HCT116 (cell line): Measurements from ENCODE around the gene VWC2. TPM values are rescaled to one million over a fixed set of nuclear protein-coding genes. Genes with fewer than 3 reads are reported as not detected.
"Not testable (repeated sequence)": the region's sequence is repeated elsewhere in the genome, so short reads cannot be mapped to it uniquely, and the experiment has no call there.

Experiments
- ATAC-seq: fragments of 200-7000 bp; cut with Tn5 transposase; 2 replicates; pipeline ENCODE4 v1.9.1; 2020; ENCODE audit warnings: mild to moderate bottlenecking, moderate library complexity
- BruUV-seq: library from RNA; stranded (reverse); fragments of 400-500 nt; replicated peaks from 2 replicates; lab custom pipeline; 2021; lab: Mats Ljungman, UMichigan
- CTCF ChIA-PET: fragments of 300-600 bp; sonication (Branson Sonifier 250); formaldehyde crosslinking; loops from one replicate; lab custom pipeline; 2021; ENCODE audit warnings: antibody characterized with exemption; lab: Charles Lee
- POLR2A ChIA-PET: fragments of 300-600, 350-600 bp; sonication (Branson Sonifier 250); formaldehyde crosslinking; loops from one replicate; lab custom pipeline; 2021; ENCODE audit warnings: antibody characterized with exemption; lab: Charles Lee
- RAD21 ChIA-PET, 2 experiments: fragments of 300-600 bp; sonication (Branson Sonifier 250); formaldehyde crosslinking; loops; one replicate each; lab custom pipeline; 2023; ENCODE audit warnings: low total read pairs in 2 of 2; ENCODE audit not compliant: uncharacterized antibody in 2 of 2, unreplicated experiment in 2 of 2, low non-redundant PET in 1 of 2; lab: Charles Lee
- DNase-seq: peaks from one replicate; pipeline ENCODE4 v3.0.0-alpha.2; 2010; ENCODE audit warnings: low read depth, low spot score
- H2AFZ ChIP-seq: fragments of 200-600 bp; shearing (Covaris generic), sonication (generic); 2 replicates; pipeline ENCODE4 v1.6.1; 2017; ENCODE audit warnings: low read depth, mixed run types, mixed read lengths, antibody characterized with exemption, low read length; ENCODE audit not compliant: poor library complexity, severe bottlenecking
- H3K27ac ChIP-seq: 2 replicates; pipeline ENCODE4 v1.5.1; 2012; ENCODE audit warnings: low read depth, low read length
- H3K27me3 ChIP-seq: fragments of 200-600 bp; sonication (generic); 2 replicates; pipeline ENCODE4 v1.6.1; 2016; ENCODE audit warnings: mixed run types, low read length, mixed read lengths; ENCODE audit not compliant: insufficient read depth
- H3K36me3 ChIP-seq, 2 experiments: fragments of 200-500 bp in 1 of 2; fragments of 200-600 bp in 1 of 2; sonication (Bioruptor generic) in 1 of 2; sonication (generic) in 1 of 2; 2 replicates each; pipeline versions ENCODE4 v1.5.1 to v1.6.1; 2014 to 2016; ENCODE audit warnings: low read length in 2 of 2, inconsistent platforms in 1 of 2, mixed read lengths in 1 of 2, mixed run types in 1 of 2; ENCODE audit not compliant: insufficient read depth in 2 of 2, control insufficient read depth in 1 of 2
- H3K4me1 ChIP-seq, 2 experiments: fragments of 200-600 bp in 1 of 2; sonication (generic) in 1 of 2; 2 replicates each; pipeline versions ENCODE4 v1.5.1 to v1.6.1; 2012 to 2017; ENCODE audit warnings: low read length in 2 of 2, inconsistent platforms in 1 of 2, mild to moderate bottlenecking in 1 of 2, mixed read lengths in 1 of 2, mixed run types in 1 of 2, moderate library complexity in 1 of 2; ENCODE audit not compliant: insufficient read depth in 2 of 2, control insufficient read depth in 1 of 2
- H3K4me2 ChIP-seq: fragments of 200-600 bp; sonication (generic); 2 replicates; pipeline ENCODE4 v1.6.1; 2017; ENCODE audit warnings: mixed run types, low read length, mixed read lengths
- H3K4me3 ChIP-seq, 2 experiments: fragments of 200-600 bp in 1 of 2; sonication (generic) in 1 of 2; replicated peaks in 1 of 2; 2 replicates each; pipeline ENCODE4 v1.5.1; 2011 to 2016; ENCODE audit warnings: low read length in 2 of 2, control low read depth in 1 of 2, low read depth in 1 of 2, mild to moderate bottlenecking in 1 of 2, mixed read lengths in 1 of 2, mixed run types in 1 of 2
- H3K79me2 ChIP-seq: fragments of 200-600 bp; sonication (generic); 2 replicates; pipeline ENCODE4 v1.6.1; 2017; ENCODE audit warnings: mild to moderate bottlenecking, mixed run types, low read length, moderate library complexity, mixed read lengths; ENCODE audit not compliant: insufficient read depth
- H3K9ac ChIP-seq: fragments of 200-600 bp; sonication (generic); 2 replicates; pipeline ENCODE4 v1.6.1; 2016; ENCODE audit warnings: low read length, mixed read lengths
- H3K9me2 ChIP-seq: fragments of 200-600 bp; sonication (generic), shearing (Covaris generic); 2 replicates; pipeline ENCODE4 v1.6.1; 2017; ENCODE audit warnings: mixed run types, mild to moderate bottlenecking, moderate library complexity; ENCODE audit not compliant: insufficient read depth
- H3K9me3 ChIP-seq, 2 experiments: fragments of 200-500 bp in 1 of 2; fragments of 200-600 bp in 1 of 2; sonication (Bioruptor generic) in 1 of 2; sonication (generic) in 1 of 2; 2 replicates each; pipeline ENCODE4 v1.6.1; 2014 to 2017; ENCODE audit warnings: low read length in 2 of 2, mixed read lengths in 2 of 2, inconsistent platforms in 1 of 2, low read depth in 1 of 2, mild to moderate bottlenecking in 1 of 2, mixed run types in 1 of 2, moderate library complexity in 1 of 2; ENCODE audit not compliant: control insufficient read depth in 1 of 2, insufficient read depth in 1 of 2
- H4K20me1 ChIP-seq: fragments of 200-600 bp; sonication (generic), shearing (Covaris generic); 2 replicates; pipeline ENCODE4 v1.6.1; 2017; ENCODE audit warnings: mixed run types, mild to moderate bottlenecking, moderate library complexity; ENCODE audit not compliant: insufficient read depth
- CBX3 ChIP-seq: IDR thresholded peaks from 2 replicates; pipeline ENCODE4 v1.6.1; 2012; ENCODE audit warnings: low read depth
- CEBPB ChIP-seq: IDR thresholded peaks from 2 replicates; pipeline ENCODE4 v1.6.1; 2012; ENCODE audit warnings: low read depth
- EGR1 ChIP-seq: IDR thresholded peaks from 2 replicates; pipeline ENCODE4 v1.6.1; 2012; ENCODE audit warnings: low read depth
- ELF1 ChIP-seq: IDR thresholded peaks from 2 replicates; pipeline ENCODE4 v1.6.1; 2012; ENCODE audit warnings: low read depth, borderline replicate concordance
- EZH2 ChIP-seq: fragments of 200-600 bp; sonication (generic); IDR thresholded peaks from 2 replicates; pipeline ENCODE4 v1.6.1; 2017; ENCODE audit warnings: antibody characterized with exemption, mixed run types
- EZH2phosphoT487 ChIP-seq: fragments of 200-600 bp; IDR thresholded peaks from 2 replicates; pipeline ENCODE4 v1.6.1; 2018; ENCODE audit warnings: antibody characterized with exemption, borderline replicate concordance
- JUND ChIP-seq: IDR thresholded peaks from 2 replicates; pipeline ENCODE4 v1.6.1; 2012
- MAX ChIP-seq: IDR thresholded peaks from 2 replicates; pipeline ENCODE4 v1.6.1; 2012
- POLR2A ChIP-seq: IDR thresholded peaks from 2 replicates; pipeline ENCODE4 v1.7.0; 2011; ENCODE audit warnings: borderline replicate concordance; ENCODE audit not compliant: insufficient read depth, insufficient read length; ENCODE audit errors: extremely low read depth
- POLR2AphosphoS5 ChIP-seq: IDR thresholded peaks from 2 replicates; pipeline ENCODE4 v1.6.1; 2011; ENCODE audit warnings: mild to moderate bottlenecking, low read depth, low read length, moderate library complexity
- SIN3A ChIP-seq: IDR thresholded peaks from 2 replicates; pipeline ENCODE4 v1.6.1; 2012; ENCODE audit warnings: low read depth
- SP1 ChIP-seq: IDR thresholded peaks from 2 replicates; pipeline ENCODE4 v1.6.1; 2012; ENCODE audit warnings: low read depth
- SRF ChIP-seq: IDR thresholded peaks from 2 replicates; pipeline ENCODE4 v1.6.1; 2012; ENCODE audit warnings: low read depth
- ZFX ChIP-seq: fragments of 450-650 bp; IDR thresholded peaks from 2 replicates; pipeline ENCODE4 v1.6.1; 2017
- ZNF274 ChIP-seq: fragments of 200-500 bp; sonication (Bioruptor generic); IDR thresholded peaks from 2 replicates; pipeline ENCODE4 v1.6.1; 2014; ENCODE audit warnings: mild to moderate bottlenecking, low read depth, low read length, inconsistent platforms
- intact Hi-C: fragments of 100-400 bp; cut with micrococcal nuclease; formaldehyde crosslinking; loops from 2 replicates; pipeline ENCODE4 v1.10.0; 2022
- total RNA-seq: library from RNA; stranded (reverse); gene quantifications from one replicate; pipeline ENCODE4 v1.2.1, GENCODE V29; 2021; ENCODE audit not compliant: unreplicated experiment
- TF ChIP-seq, protein P1 (sequence below): IDR thresholded peaks from 2 replicates; pipeline ENCODE4 v1.6.1; 2011; ENCODE audit warnings: mild to moderate bottlenecking, low read length, moderate library complexity; ENCODE audit not compliant: insufficient replicate concordance; ENCODE audit errors: extremely low read depth

The VWC2 gene
- total RNA-seq, 1 experiment from 2014 or later, result not detected

GRCh38 chr7:49850921-49851613 is 77.6 kb downstream of the VWC2 start:
- no peaks in the 10 kb centered on the region for H3K36me3 ChIP-seq
- H3K4me1 ChIP-seq, result no peaks in the 10 kb centered on the region
- ATAC-seq (no peak), DNase-seq (no peak)
- no peak overlapping the region for H2AFZ ChIP-seq
- no peaks in the 10 kb centered on the region for H4K20me1 ChIP-seq
- H3K9me3 ChIP-seq, result no peaks in the 10 kb centered on the region; a peak in 1 of 4 replicates
- ChIA-PET POLR2A (no interaction called here), CTCF (no interaction called here), RAD21 (no interaction called here)
- H3K9me2 ChIP-seq, result no peaks in the 10 kb centered on the region
- no peak overlapping the region for H3K4me3 ChIP-seq
- BruUV-seq, result no TSS peak
- H3K27me3 ChIP-seq, result no peaks in the 10 kb centered on the region
- H3K79me2 ChIP-seq, result no peaks in the 10 kb centered on the region
- TF ChIP-seq SRF (no peak), ELF1 (no peak), SP1 (no peak), EZH2 (no peak), ZFX (no peak), MAX (no peak), CBX3 (no peak), SIN3A (no peak), ZNF274 (no peak), POLR2A (no peak), CEBPB (no peak), POLR2AphosphoS5 (no peak), JUND (no peak), EGR1 (no peak), EZH2phosphoT487 (no peak)
- TF ChIP-seq, protein P1, sequence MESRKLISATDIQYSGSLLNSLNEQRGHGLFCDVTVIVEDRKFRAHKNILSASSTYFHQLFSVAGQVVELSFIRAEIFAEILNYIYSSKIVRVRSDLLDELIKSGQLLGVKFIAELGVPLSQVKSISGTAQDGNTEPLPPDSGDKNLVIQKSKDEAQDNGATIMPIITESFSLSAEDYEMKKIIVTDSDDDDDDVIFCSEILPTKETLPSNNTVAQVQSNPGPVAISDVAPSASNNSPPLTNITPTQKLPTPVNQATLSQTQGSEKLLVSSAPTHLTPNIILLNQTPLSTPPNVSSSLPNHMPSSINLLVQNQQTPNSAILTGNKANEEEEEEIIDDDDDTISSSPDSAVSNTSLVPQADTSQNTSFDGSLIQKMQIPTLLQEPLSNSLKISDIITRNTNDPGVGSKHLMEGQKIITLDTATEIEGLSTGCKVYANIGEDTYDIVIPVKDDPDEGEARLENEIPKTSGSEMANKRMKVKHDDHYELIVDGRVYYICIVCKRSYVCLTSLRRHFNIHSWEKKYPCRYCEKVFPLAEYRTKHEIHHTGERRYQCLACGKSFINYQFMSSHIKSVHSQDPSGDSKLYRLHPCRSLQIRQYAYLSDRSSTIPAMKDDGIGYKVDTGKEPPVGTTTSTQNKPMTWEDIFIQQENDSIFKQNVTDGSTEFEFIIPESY, result no peak
- intact Hi-C loops, result loop anchor here (10.0 kb wide), 1 partner anchor 1906 kb away; the partner anchor contains the start of gene PKD1L1
- no peak overlapping the region for H3K4me2 ChIP-seq
- no peak overlapping the region for H3K27ac ChIP-seq
- H3K9ac ChIP-seq, result no peak overlapping the region

DNA sequence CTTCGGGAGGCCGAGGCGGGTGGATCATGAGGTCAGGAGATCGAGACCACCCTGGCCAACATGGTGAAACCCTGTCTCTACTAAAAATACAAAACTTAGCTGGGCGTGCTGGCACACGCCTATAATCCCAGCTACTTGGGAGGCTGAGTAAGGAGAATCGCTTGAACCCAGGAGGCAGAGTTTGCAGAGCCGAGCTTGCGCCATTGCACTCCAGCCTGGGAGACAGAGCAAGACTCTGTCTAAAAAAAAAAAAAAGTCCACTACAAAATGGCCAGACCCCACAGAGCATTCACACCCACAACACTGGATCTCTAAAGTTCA is 78.1 kb downstream of the VWC2 start:
- H3K27me3 ChIP-seq, H3K4me3 ChIP-seq, H3K4me1 ChIP-seq, ATAC-seq, H3K9me3 ChIP-seq, H3K27ac ChIP-seq, H3K79me2 ChIP-seq, H3K9me2 ChIP-seq, DNase-seq, H2AFZ ChIP-seq, H4K20me1 ChIP-seq, H3K36me3 ChIP-seq, RAD21 ChIA-PET, CTCF ChIA-PET, BruUV-seq, H3K9ac ChIP-seq, POLR2A ChIA-PET, H3K4me2 ChIP-seq: not testable (repeated sequence)
- intact Hi-C loops, result loop anchor here (10.0 kb wide), 1 partner anchor 1907 kb away; the partner anchor contains the start of gene PKD1L1
